ENCODE data around the gene BRSK2.

DNA sequence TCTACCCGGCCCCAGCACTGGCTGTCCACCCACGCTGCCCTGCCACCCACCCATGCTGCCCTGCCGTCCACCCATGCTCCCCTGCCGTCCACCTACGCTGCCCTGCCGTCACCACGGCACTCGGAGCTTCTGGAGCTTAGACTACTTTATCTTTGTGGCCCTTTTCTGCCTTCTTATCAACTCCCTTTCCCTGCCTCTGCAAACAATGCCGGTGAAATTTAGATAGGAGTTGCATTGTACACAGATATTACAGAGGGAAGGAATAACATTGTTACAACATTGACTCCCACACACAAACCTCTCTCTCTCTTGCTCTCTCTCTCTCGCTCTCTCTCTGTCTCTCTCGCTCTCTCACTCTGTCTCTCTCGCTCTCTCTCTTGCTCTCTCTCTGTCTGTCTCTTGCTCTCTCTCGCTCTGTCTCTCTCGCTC, 33.7 kb upstream of the BRSK2 start:
- no peak for TF ChIP-seq TEAD4 (IDR thresholded peaks at IDR 0.05)
- TF ChIP-seq EGR1 (IDR thresholded peaks at IDR 0.05), result no peak
- no peak for TF ChIP-seq TAF1 (IDR thresholded peaks at IDR 0.05; ENCODE audit: low read depth)
- TF ChIP-seq TCF12 (IDR thresholded peaks at IDR 0.05; ENCODE audit: low read depth), result no peak
- no peak for TF ChIP-seq FOXM1 (IDR thresholded peaks at IDR 0.05; ENCODE audit: borderline replicate concordance, low read depth)
- no peak for TF ChIP-seq EP300 (IDR thresholded peaks at IDR 0.05; ENCODE audit: borderline replicate concordance)
- TF ChIP-seq YY1 (IDR thresholded peaks at IDR 0.05; ENCODE audit: low read depth), result no peak
- TF ChIP-seq, protein P1, sequence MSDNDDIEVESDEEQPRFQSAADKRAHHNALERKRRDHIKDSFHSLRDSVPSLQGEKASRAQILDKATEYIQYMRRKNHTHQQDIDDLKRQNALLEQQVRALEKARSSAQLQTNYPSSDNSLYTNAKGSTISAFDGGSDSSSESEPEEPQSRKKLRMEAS (IDR thresholded peaks at IDR 0.05), result no peak
- TF ChIP-seq, protein P2, sequence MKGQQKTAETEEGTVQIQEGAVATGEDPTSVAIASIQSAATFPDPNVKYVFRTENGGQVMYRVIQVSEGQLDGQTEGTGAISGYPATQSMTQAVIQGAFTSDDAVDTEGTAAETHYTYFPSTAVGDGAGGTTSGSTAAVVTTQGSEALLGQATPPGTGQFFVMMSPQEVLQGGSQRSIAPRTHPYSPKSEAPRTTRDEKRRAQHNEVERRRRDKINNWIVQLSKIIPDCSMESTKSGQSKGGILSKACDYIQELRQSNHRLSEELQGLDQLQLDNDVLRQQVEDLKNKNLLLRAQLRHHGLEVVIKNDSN (IDR thresholded peaks at IDR 0.05), result no peak
- no peak for TF ChIP-seq CEBPB (IDR thresholded peaks at IDR 0.05)
